Raji (cell line): ENCODE measurements around the gene TACR1.

Experiments
- POLR2A ChIP-seq: IDR thresholded peaks from 2 replicates; pipeline ENCODE4 v1.6.1; 2011; ENCODE audit warnings: low read depth, low read length, control low read depth; ENCODE audit not compliant: insufficient read depth

TACR1 gene

DNA sequence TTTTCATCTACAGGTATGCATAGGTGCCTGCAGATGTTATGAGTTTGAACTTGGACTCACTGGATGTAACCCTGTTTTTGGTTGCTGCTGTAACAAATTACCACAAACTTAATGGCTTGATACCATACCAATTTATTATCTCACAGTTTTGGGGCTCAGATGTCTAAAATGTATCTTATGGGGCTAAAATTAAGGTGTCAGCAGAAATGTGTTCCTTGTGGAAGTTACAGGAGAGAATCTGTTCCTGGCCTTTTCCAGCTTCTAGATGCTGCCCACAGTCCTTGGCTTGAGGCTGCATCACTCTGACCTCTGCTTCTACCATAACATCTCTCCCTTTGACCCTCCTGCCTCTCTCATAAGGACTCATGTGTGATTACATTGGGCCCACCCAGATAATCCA is 193.3 kb downstream of the TACR1 start:
- TF ChIP-seq POLR2A, result no peak

DNA sequence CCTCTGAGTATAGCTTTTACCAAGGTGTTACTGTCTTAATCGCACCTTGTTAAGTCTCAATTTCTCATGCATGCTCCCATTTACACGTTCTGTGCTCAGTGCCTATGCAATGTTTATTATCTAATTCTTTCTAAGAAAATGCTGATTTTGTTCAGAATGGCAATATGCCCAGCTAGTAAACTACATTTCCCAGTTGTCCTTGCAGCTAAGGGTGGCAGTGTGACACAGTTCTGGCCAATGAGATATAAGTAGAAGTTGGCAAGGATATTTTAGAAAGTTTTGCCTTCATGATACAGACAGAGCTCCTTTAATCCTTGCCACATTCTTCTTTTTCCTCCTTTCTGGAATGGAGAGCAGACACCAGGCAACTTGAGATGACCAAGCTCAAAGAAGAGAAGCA is 195.5 kb downstream of the TACR1 start:
- TF ChIP-seq POLR2A, result no peak

DNA sequence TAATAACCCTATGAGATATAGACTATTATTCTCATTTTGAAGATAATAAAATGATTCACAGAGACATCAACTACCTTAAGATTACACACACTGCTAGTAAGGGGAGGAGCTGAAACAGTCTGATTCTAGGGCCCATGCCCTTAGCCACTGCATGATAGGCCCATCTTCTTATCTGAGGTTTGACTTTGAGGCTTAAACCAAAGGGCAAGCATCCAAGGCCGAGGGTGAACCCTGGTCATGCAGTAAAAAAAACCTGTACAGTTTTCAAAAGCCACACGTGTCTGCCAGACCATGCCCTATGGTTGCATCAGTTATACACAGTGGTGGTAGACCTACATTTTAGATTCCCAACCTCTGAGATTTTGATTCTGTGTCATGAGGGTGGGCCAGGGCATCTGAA is 196.0 kb downstream of the TACR1 start:
- TF ChIP-seq POLR2A, result no peak

DNA sequence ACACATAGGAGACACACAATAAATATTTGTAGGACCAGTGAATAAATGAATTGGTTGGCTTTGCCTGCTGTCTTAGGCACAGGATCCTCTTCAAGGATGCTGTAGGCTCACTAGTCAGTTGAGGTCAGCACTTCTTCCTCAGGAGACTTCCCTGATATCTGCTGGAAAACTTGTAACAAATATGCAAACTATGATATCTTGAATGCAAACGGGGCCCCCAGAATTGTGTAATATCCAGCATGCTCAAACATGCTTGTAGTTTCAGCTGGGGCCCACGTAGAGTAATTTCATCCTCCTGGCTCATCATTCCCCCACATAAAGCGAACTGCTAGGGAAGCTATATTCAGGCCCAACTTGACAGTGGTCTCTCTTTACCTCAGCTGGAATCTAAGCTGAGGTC is 197.3 kb downstream of the TACR1 start:
- no peak for TF ChIP-seq POLR2A

DNA sequence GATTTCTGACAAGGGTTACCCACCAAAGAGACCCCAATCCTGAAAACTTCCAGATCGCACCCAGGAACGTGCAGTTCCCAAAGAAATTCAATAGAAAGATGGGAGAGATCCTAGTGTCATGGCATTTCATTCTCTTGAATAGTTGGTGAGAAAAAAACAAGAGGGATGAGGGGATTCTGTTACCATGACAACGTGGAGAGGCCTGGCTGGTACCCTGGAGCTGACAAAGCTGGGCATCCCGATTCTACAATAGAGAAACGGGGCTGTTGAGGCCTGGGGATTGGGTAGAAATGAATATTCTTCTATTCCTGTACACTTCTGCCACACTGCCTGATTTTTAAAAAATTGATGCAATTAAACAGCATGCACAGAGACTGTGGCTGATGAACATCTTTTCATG is 199.9 kb downstream of the TACR1 start:
- no peak for TF ChIP-seq POLR2A
